ENCODE results near the gene FGFR1OP2.

- no peak for TF ChIP-seq CTCF (IDR thresholded peaks at IDR 0.05)
- TF ChIP-seq POLR2AphosphoS5 (IDR thresholded peaks at IDR 0.05): no peak
These were observed 38.4 kb downstream of the FGFR1OP2 start for GRCh38 chr12:26976687-26977086.

All from stomach (tissue), 4 donors.